HG03575 (cell line): ENCODE data around the gene HMOX2.

ENCODE experiments used
- ATAC-seq: cut with Tn5 transposase; IDR thresholded peaks from one replicate; pipeline ENCODE4 v1.9.1; 2021; ENCODE audit not compliant: unreplicated experiment, insufficient number of reproducible peaks, low FRiP score; ENCODE audit errors: extremely low read depth

Gene HMOX2

DNA sequence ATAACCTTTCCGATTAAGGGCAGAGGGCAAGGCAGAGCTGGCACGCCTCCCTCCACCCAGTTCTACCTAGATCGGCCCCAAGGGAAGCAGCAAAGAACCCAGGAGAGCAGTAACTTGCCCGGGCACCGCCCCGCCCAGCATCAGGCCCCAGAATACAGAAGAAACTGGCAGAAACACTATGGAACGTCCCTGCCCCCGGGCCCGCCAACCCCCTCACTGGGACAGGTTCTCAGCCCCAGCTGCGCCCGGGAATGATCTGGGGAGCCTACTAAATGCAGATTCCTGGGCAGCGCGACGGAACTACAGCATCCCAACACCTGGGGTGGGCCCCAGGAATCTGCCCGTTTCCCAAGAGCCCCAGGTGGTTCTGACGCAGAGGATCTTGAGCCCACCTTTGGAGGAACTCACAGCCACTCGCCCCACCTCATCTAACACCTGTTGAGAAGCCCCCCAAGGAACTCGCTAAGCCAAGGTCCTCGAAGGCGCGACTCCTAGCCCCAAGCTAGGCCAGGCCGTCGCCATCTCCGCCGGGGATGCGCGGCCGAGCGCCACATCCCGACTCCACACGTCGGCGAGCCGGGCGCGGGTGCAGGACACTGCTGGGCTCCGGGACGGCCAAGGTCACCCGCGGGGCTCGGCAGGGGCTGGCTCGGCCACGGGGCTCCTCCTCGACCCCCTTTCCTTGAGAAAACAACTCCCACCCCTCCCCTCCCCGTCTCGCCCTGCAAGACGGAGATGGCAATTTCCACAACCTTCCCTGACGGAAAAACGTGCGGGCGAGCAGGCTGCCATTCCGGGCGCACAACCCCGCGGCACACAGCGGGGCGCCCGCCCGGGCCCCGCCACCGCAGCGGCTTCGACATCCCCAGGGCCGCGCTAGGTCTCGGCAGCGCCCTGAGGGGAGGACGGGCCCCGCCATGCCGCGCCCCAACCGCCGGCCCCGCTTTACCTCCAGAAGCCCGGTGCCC, 61.5 kb downstream of the HMOX2 start:
- ATAC-seq = no peak

DNA sequence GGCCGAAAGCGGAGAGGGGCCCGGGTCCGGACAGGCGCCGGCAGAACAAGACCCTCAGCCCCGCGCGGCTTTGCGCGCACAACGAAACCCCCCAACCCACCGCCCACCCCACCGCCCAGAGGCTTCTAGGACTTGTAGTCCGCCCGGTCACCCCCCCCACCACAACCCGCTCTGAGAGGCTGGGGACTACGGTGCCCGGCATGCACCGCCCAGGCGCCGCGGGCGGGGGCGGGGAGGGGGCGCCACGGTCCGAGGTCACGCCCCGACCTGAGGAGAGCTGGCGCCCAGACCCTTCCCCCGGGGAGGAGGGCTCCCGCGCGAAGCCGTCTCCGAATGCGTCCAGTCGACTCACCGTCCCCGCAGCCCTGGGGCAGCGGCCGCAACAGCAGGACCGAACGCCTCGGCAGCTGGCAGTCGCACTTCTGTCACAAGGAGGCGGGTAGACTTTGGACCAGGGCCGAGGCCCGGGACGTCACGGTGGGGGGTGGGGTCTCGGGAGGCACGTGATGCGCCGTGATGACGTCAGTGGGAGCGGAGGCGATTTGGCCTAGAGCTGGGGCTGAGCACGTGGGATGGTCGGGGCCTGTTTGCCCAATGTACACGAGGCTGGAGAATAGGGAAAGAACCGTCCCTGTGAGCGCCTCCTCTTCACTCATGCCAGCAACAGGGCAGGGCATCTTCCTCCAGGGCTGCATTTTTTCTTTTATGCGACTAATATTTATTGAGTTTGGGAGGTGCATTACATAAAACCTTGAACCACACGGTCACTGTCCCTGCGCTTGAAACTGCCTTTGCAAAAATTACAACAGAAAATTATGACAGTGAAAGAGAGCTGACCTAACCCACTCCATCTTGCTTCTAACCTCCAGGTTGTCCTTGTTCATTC, 62.4 kb downstream of the HMOX2 start, which contains the start of gene CDIP1:
Gene CDIP1, minus strand, starts transcription at position 424 of the 886 bp plus-strand sequence. CDS start 24,643 bp downstream, outside the sequence.
- no peak for ATAC-seq

DNA sequence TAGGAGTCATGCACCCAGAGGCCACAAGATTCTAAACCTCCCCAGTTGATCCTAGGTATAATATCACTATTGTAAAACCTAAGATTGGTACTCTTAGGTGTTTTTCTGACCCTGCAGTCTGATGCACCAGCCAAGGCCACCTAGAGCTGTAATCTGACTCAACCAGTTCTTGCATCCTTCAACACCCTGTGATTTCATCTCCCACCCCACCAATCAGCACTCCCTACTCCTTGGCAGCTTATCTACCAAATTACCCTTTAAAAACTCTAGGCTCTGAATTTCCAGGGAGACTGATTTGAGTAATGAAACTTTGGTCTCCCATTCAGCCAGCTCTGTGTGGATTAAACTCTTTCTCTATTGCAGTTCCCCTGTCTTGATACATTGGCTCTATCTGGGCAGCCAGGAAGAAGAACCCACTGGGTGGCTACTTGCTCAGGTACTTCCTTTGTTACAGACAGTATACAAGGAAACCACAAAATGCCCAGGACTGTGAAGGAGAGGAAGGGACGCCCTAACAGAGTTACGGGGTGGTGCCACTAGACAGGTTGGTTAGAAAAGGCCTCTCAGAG, 63.6 kb downstream of the HMOX2 start:
- ATAC-seq = no peak

DNA sequence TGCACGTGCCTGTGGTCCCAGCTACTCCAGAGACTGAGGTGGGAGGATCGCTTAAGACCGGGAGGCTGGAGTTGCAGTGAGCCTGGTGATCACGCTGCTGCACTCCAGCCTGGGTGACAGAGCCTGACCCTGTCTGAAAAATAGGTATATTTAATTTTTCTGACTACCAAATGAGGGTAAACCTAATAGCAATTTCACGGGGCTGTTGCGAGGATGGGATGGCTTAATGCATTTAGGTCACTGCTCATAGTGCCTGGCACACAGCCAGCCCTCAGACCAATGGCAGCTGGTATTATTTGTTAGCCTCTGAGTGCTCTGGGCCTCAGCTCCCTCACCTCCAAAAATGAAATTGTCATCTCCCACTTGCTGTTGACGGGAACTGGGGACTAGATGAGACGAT, 68.3 kb downstream of the HMOX2 start:
- no peak for ATAC-seq

DNA sequence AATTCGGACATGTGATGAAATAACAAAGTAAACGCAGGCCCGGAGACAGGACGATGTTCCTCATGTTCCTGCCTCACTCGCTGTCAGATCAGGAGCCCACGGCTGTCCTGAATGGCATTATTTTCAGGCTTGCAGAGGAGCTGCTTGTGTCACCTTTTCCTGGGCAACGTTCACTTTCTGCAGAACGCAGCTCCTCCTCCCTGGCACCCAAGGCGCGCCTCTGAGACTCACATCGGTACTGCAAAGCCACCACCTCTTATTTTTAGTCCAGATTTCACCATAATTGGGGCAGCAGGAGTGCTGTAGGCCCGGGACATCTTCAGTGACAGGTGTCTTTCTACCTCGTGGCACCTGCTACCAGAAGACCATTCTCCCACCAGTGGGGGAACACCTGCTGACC, 71.9 kb downstream of the HMOX2 start:
- ATAC-seq = no peak

DNA sequence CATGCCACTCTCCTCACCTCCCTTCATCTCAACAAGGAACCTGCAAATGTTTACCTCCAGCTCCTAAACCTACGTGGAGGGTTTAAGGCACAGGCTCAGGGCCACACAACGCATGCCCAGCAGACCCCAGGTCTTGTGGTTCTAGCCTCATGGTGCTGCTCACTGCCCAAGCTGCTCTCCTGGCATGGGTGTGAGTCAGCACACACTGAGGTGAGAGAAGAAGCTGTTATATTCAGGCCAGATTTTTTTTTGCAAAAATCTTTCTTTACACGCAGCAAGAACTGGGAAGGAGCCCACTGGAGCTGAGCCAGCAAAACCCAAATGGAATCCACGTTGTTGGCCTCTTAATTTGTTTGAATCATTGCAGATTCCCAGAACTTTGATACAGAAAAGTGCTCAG, 74.4 kb downstream of the HMOX2 start:
- ATAC-seq = no peak

DNA sequence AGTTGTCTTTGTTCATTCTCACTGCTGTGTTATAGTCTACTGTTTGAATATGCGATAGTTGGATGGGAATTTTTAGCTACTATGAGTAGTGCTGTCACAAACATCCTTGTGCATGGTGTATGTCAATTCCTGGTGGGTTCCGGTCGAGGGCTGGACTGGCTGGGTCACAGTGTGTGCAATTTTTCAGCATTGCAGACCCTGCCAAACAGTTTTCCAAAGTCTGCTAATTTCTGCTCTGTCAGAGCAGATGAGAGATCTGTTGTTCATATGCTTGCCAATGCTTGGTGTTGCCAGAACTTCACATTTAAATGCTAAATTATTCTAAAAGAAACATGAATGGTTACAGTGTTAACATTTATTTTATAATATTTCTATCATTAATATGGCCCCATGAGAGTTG, 76.3 kb downstream of the HMOX2 start:
- ATAC-seq = no peak

DNA sequence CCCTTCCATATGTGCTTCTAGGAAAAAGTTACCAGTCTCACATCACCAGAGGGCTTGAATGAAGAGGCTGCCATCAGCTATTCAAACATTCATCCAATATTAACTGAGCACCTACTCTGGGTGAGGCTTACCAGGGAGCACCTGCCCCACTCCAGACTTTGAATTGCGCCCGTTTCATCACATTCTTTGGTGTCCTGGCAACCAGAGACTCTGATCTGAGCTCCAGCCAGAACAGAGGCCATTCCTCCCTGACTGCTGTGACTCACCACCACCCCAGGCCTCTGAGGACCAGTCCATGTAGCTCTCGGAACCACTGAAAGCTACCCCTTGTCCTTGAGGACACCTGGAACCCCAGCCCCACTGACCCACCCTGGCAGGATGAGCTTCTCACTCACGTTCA, 79.9 kb downstream of the HMOX2 start, which contains the start of gene C16orf96:
Gene C16orf96, plus strand, starts transcription at position 229 of the 400 bp plus-strand sequence. Its CDS starts 150 bp downstream, at position 379.
- ATAC-seq = no peak

DNA sequence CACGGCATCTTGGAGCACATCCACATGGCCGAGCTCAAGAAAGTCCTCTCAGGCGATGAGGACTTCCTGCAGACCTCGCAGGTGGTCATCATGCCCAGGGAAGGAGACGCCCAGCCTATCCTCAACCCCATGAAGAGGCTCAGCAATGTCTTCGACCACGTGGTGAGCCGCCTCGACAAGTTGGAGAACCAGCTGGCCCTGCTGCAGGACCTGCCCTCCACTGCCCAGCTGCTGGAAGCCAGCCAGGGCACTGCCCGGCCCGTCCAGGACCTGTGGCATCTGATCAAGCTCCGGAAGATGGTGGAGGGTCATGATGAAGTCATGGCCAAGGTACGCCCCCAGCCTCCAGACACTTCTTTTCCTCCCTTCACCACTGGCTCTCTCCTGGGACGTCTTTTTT, 80.4 kb downstream of the HMOX2 start:
- ATAC-seq = no peak

DNA sequence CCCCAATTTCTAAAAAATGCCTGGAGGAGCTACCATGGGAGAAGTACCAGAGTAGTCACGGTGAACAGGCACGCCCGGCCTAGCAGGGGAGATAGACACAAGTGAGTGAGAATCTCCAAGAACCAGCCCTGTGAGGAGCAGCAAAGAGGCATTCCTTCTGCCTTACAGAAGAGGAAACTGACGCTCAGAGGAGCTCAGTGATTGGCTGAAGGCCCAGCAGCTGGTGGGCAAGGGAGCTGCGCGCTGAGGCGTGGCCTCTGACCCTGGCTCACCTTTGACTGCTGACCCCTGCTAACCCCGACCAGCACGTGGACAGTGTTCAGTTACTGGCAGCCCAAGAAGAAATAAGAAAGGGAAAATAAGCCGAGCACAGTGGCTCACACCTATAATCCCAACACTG, 81.8 kb downstream of the HMOX2 start:
- ATAC-seq = no peak
